HG03097 (cell line): ENCODE results near the gene TLNRD1.

Experiments used
- ATAC-seq: cut with Tn5 transposase; IDR thresholded peaks from one replicate; pipeline ENCODE4 v1.9.1; 2021; ENCODE audit not compliant: unreplicated experiment, low FRiP score

Gene TLNRD1

GRCh38 chr15:80976851-80977250, 23.9 kb upstream of the TLNRD1 start:
- ATAC-seq = no peak

GRCh38 chr15:80977627-80978036, 23.1 kb upstream of the TLNRD1 start:
- ATAC-seq = no peak

GRCh38 chr15:80978685-80979329, 21.9 kb upstream of the TLNRD1 start:
- no peak for ATAC-seq

- ATAC-seq = no peak
Measured at GRCh38 chr15:80979538-80980200, 21.1 kb upstream of the TLNRD1 start.

GRCh38 chr15:80982205-80982604, 18.5 kb upstream of the TLNRD1 start:
- ATAC-seq = no peak

- ATAC-seq = no peak
Measured at GRCh38 chr15:80982839-80983238, 17.9 kb upstream of the TLNRD1 start.

- ATAC-seq = no peak
Measured at GRCh38 chr15:80984856-80985255, 15.9 kb upstream of the TLNRD1 start.

GRCh38 chr15:80985981-80986380, 14.7 kb upstream of the TLNRD1 start:
- ATAC-seq = no peak

GRCh38 chr15:80986487-80986886, 14.2 kb upstream of the TLNRD1 start:
- ATAC-seq = no peak

- no peak for ATAC-seq
Measured at GRCh38 chr15:80988148-80988796, 12.5 kb upstream of the TLNRD1 start.

- ATAC-seq = no peak
Measured at GRCh38 chr15:80989081-80989517, 11.6 kb upstream of the TLNRD1 start.

GRCh38 chr15:80989518-80990478, 10.9 kb upstream of the TLNRD1 start, which contains the start of gene MESD:
TSS of gene MESD (minus strand) at chr15:80989819. CDS start at chr15:80989791, 28 bp downstream.
- peak; percentile 97 for ATAC-seq

- no peak for ATAC-seq
Measured at GRCh38 chr15:80990955-80991354, 9.8 kb upstream of the TLNRD1 start.

GRCh38 chr15:80991421-80991820, 9.3 kb upstream of the TLNRD1 start:
- ATAC-seq = no peak

- no peak for ATAC-seq
Measured at GRCh38 chr15:80992006-80992405, 8.7 kb upstream of the TLNRD1 start.

- ATAC-seq = no peak
Measured at GRCh38 chr15:80992441-80992840, 8.3 kb upstream of the TLNRD1 start.

GRCh38 chr15:80996247-80996646, 4.5 kb upstream of the TLNRD1 start:
- no peak for ATAC-seq

GRCh38 chr15:80997692-80998091, 3.0 kb upstream of the TLNRD1 start:
- ATAC-seq = no peak

- ATAC-seq = no peak
Measured at GRCh38 chr15:80998251-80998650, 2.5 kb upstream of the TLNRD1 start.

- ATAC-seq = no peak
Measured at GRCh38 chr15:80999623-81000036, 1.1 kb upstream of the TLNRD1 start.
